Motor neuron (in vitro differentiated cells): ENCODE measurements around the gene KCNS3. TPM values are rescaled to one million over a fixed set of nuclear protein-coding genes. Genes with fewer than 3 reads are reported as not detected.

ENCODE experiments used
- ATAC-seq, 8 experiments: fragments of 200-7000 bp; cut with Tn5 transposase; replicated peaks in 6 of 8; 2 replicates each; pipeline ENCODE4 v1.8.0; 2021; ENCODE audit warnings: mild to moderate bottlenecking in 8 of 8, moderate library complexity in 8 of 8
- H3K27ac ChIP-seq, 2 donors: fragments of 250-450 bp; sonication (Bioruptor Pico); 2 replicates each; pipeline ENCODE4 v1.9.0; 2021; ENCODE audit warnings: antibody characterized with exemption in 2 of 2, mild to moderate bottlenecking in 2 of 2, moderate library complexity in 1 of 2
- H3K4me1 ChIP-seq, 2 donors: fragments of 250-450 bp; sonication (Bioruptor Pico); replicated peaks in 1 of 2; 2 replicates each; pipeline ENCODE4 v1.6.1; 2021; ENCODE audit warnings: antibody characterized with exemption in 2 of 2, mild to moderate bottlenecking in 2 of 2, moderate library complexity in 1 of 2
- H3K4me3 ChIP-seq, 5 donors: fragments of 250-450 bp; sonication (Bioruptor Pico); 2 replicates each; pipeline ENCODE4 v1.9.0; 2021; ENCODE audit warnings: antibody characterized with exemption in 5 of 5, mild to moderate bottlenecking in 5 of 5, moderate library complexity in 4 of 5
- WGBS, 10 experiments: fragments of 450-650 bp; shearing (Covaris generic); methylation state at CpG; one replicate each; pipeline ENCODE4 v1.0.0; 2022; 5-methylcytosine and 5-hydroxymethylcytosine counted together
- in situ Hi-C, 9 experiments: fragments of 400-800 bp; cut with MboI; loops; one replicate each; pipeline ENCODE4 v1.15.0; 2021; ENCODE audit warnings: low sequenced_read_pairs in 9 of 9, low pct_unique_long_range_greater_than_20kb in 2 of 9; ENCODE audit not compliant: unreplicated experiment in 9 of 9
- total RNA-seq, 8 experiments: library from RNA; unstranded; fragments of 300-600 nt; gene quantifications; 2 replicates each; pipeline versions ENCODE4 v1.2.3 to v1.2.4, GENCODE V29; 2022

KCNS3 gene
- total RNA-seq, 8 experiments from 2014 or later, result 0.25 to 2.2 (median 1.3) TPM; not detected in 2

GRCh38 chr2:17853799-17854198, 24.7 kb upstream of the KCNS3 start:
- in situ Hi-C loops, result loop anchor here in 7 of 9 experiments (10.0 to 25.0 kb wide), 4 partner anchors 309 to 534 kb away; no protein-coding TSS in a partner anchor
- H3K27ac ChIP-seq, result no peak overlapping the region
- no peaks in the 10 kb centered on the region for H3K4me1 ChIP-seq
- ATAC-seq, result no peak
- H3K4me3 ChIP-seq, result no peak overlapping the region
- WGBS, 10 experiments, result 29 to 73% (median 48%) methylated on average over 2 to 4 of the region's 4 CpGs

DNA sequence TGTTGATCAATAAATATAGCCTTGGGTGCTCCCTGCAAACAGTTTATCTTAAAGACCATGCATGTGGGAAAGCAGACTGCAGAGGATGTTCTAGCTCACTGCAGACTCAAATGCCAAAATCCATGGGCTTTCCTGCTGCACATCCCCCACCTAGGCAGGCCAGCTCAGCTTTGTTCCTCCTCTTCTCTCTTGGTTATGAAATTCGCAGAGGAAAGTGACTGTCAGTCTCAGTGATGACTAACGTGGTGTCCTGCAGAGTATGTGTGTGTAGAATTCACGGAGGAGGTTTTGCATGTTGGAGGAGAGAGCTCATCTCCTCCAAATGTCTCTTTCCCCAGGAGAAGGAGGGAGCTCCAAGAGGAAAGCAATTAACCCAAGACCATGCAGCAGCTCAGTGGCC, 21.4 kb upstream of the KCNS3 start:
- in situ Hi-C loops, result loop anchor here in 7 of 9 experiments (10.0 to 25.0 kb wide), 4 partner anchors 305 to 530 kb away; no protein-coding TSS in a partner anchor
- no peaks in the 10 kb centered on the region for H3K4me1 ChIP-seq
- peak in 2 of 8 experiments; percentile 36 to 40 for ATAC-seq
- 0% methylated on average over 1 to 2 of the region's 3 CpGs; no CpG with 5 or more reads in 7 of the 10 experiments for WGBS, 10 experiments
- H3K27ac ChIP-seq, result no peak overlapping the region
- H3K4me3 ChIP-seq, result no peak overlapping the region

DNA sequence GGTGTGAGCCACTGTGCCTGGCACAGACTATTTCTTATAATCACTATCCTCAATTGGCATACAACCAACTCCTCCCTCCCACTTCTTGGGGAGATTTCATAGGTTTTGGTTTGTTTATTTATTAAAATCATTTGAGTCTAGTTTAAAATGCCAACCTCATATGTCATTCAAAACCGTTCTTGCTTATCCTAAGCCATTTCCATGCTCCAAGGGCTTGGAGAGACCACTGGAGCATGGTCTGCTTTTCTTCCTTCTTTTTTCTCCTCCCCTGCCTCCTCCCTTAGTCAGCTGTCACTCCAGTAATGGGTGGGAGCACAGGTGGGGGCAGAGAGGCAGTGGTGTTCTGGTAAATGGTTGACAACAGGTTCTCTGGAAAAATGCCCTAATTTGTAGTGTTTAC, 20.4 kb upstream of the KCNS3 start:
- WGBS, 10 experiments, result 14 to 80% (median 50%) methylated on average over 1 of the region's 1 CpG; no CpG with 5 or more reads in 3 of the 10 experiments
- H3K4me3 ChIP-seq, result no peak overlapping the region
- H3K4me1 ChIP-seq, result no peaks in the 10 kb centered on the region
- no peak overlapping the region for H3K27ac ChIP-seq
- in situ Hi-C loops, result loop anchor here in 7 of 9 experiments (10.0 to 25.0 kb wide), 4 partner anchors 304 to 529 kb away; no protein-coding TSS in a partner anchor
- no peak for ATAC-seq

GRCh38 chr2:17863539-17863938, 14.9 kb upstream of the KCNS3 start:
- H3K27ac ChIP-seq, result no peak overlapping the region
- H3K4me1 ChIP-seq, result no peaks in the 10 kb centered on the region
- in situ Hi-C loops, result loop anchor here in 6 of 9 experiments (25.0 kb wide), 3 partner anchors 299 to 524 kb away; no protein-coding TSS in a partner anchor
- 55 to 100% (median 70%) methylated on average over 1 to 4 of the region's 4 CpGs; no CpG with 5 or more reads in 1 of the 10 experiments for WGBS, 10 experiments
- H3K4me3 ChIP-seq, result no peak overlapping the region
- ATAC-seq, result no peak

DNA sequence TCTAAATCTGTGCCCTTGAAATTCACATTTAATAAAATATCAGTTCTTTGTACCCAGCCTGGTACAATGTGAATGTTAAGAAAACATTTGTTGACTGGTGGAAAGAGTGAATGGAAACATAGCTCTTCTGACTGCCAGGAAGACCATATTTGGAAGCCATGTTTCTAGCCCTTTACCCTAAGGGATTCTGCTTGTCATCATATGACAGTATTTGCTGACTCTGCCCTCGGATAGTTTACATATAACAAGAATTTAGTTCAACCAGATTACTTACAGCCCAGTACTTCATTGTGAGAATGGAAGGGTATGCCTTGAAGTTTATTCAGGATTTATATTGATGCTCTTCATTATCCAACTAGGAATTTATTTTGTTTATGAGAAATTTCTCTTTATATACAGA, 13.8 kb upstream of the KCNS3 start:
- H3K27ac ChIP-seq, result no peak overlapping the region
- ATAC-seq, result no peak
- H3K4me3 ChIP-seq, result no peak overlapping the region
- in situ Hi-C loops, result loop anchor here in 6 of 9 experiments (25.0 kb wide), 3 partner anchors 298 to 523 kb away; no protein-coding TSS in a partner anchor
- no peaks in the 10 kb centered on the region for H3K4me1 ChIP-seq
- WGBS, 10 experiments, result 0 to 80% (median 45%) methylated on average over 1 of the region's 1 CpG; no CpG with 5 or more reads in 2 of the 10 experiments

DNA sequence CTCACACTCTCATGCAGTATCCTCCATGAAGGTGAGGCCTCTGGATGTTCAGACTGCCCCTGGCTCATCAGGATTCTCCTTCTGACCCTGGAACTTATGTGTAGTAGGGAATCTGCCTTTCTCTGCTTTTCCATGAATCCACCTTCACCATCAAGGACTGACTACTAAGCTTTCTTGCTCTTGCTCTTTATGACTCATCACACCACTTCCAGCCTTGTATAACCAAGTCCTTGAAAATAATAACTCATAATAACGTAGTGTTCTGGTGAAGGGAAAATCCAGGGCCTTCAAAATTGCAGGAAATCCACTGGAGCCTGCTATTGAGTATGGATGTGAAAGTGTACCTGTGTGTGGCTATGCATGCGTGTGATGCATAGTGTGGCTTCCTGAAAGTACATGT, 11.3 kb upstream of the KCNS3 start:
- H3K4me1 ChIP-seq, result no peaks in the 10 kb centered on the region
- no peak for ATAC-seq
- H3K27ac ChIP-seq, result no peak overlapping the region
- in situ Hi-C loops, result loop anchor here in 6 of 9 experiments (25.0 kb wide), 3 partner anchors 295 to 520 kb away; no protein-coding TSS in a partner anchor
- WGBS, 10 experiments, result 0 to 100% (median 71%) methylated on average over 1 to 2 of the region's 2 CpGs; no CpG with 5 or more reads in 2 of the 10 experiments
- no peak overlapping the region for H3K4me3 ChIP-seq

- no peak overlapping the region for H3K27ac ChIP-seq
- in situ Hi-C loops, result loop anchor here in 6 of 9 experiments (25.0 kb wide), 3 partner anchors 293 to 518 kb away; no protein-coding TSS in a partner anchor
- no peaks in the 10 kb centered on the region for H3K4me1 ChIP-seq
- 14 to 100% (median 80%) methylated on average over 1 to 3 of the region's 5 CpGs; no CpG with 5 or more reads in 3 of the 10 experiments for WGBS, 10 experiments
- peak in 7 of 8 experiments; percentile 21 to 85 (median 75) for ATAC-seq
- H3K4me3 ChIP-seq, result no peak overlapping the region
Measured at GRCh38 chr2:17869128-17869527, 9.3 kb upstream of the KCNS3 start.

DNA sequence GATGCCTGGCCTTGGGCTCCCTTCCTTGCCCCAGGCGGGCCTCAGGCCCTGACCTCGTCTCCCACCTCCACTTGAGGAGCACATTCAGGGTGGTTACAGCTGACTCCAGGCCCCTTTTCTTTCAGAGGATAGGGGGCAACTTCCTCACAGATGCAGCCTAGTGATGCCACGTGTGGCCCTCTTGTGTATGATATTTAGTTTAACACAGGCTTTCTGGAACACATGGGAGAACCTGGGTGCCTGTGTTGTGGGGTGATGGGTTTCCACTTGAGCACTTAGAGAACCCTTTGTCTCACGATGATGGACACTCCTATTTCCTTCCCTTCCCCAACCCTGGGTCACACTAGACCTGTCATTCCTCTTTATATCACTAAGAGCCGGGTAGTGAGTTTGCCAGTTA, 6.8 kb upstream of the KCNS3 start:
- H3K27ac ChIP-seq, result no peak overlapping the region
- in situ Hi-C loops, result loop anchor here in 6 of 9 experiments (25.0 kb wide), 3 partner anchors 291 to 516 kb away; no protein-coding TSS in a partner anchor
- H3K4me3 ChIP-seq, result no peak overlapping the region
- no peak for ATAC-seq
- H3K4me1 ChIP-seq, result no peaks in the 10 kb centered on the region
- 34 to 68% (median 50%) methylated on average over 1 to 2 of the region's 5 CpGs; no CpG with 5 or more reads in 5 of the 10 experiments for WGBS, 10 experiments

DNA sequence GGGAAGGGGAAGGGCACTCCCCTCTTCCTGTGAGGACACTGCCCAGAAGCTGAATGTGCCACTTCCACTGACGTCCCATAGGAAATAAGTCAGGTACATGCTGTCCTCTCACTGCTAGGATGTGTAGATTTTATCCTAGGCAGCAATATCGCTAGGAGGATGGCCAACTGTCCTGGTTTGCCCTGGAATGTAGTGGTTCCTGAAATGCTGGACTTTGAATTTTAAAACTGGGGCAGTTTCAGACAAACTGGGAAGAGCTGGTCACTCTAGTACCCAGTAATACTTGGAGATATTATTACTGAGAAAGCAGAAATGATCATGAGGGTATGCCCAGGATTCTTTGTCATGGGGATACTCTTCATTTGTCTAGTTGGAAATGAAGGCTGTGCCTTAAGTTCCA, 5.4 kb upstream of the KCNS3 start:
- no peaks in the 10 kb centered on the region for H3K4me1 ChIP-seq
- no peak for ATAC-seq
- WGBS, 10 experiments, result 29 to 80% (median 50%) methylated on average over 1 to 2 of the region's 2 CpGs; no CpG with 5 or more reads in 1 of the 10 experiments
- in situ Hi-C loops, result loop anchor here in 6 of 9 experiments (25.0 kb wide), 3 partner anchors 289 to 514 kb away; no protein-coding TSS in a partner anchor
- H3K27ac ChIP-seq, result no peak overlapping the region
- no peak overlapping the region for H3K4me3 ChIP-seq

- Histone ChIP-seq H3K27ac (no peak overlapping the region), H3K4me3 (no peak overlapping the region), H3K4me1 (peaks cover 0 to 5% of the 10 kb centered on the region in 2 donors)
- no peak for ATAC-seq
- WGBS, 10 experiments, result 40 to 93% (median 61%) methylated on average over 1 to 4 of the region's 4 CpGs; no CpG with 5 or more reads in 5 of the 10 experiments
- in situ Hi-C loops, result no loop called here
Measured at GRCh38 chr2:17876590-17876989, 1.9 kb upstream of the KCNS3 start.

- in situ Hi-C loops, result no loop called here
- H3K27ac ChIP-seq, result no peak overlapping the region
- H3K4me3 ChIP-seq, result peak overlapping the region; percentile 45 to 58 (median 50)
- ATAC-seq, result peak; percentile 1 to 6 (median 3)
- peaks cover 0 to 5% of the 10 kb centered on the region in 2 donors for H3K4me1 ChIP-seq
- WGBS, 10 experiments, result 0 to 6% (median 0%) methylated on average over 4 to 11 of the region's 28 CpGs; no CpG with 5 or more reads in 5 of the 10 experiments
Measured at GRCh38 chr2:17877811-17878280, 621 bp upstream of the KCNS3 start.

DNA sequence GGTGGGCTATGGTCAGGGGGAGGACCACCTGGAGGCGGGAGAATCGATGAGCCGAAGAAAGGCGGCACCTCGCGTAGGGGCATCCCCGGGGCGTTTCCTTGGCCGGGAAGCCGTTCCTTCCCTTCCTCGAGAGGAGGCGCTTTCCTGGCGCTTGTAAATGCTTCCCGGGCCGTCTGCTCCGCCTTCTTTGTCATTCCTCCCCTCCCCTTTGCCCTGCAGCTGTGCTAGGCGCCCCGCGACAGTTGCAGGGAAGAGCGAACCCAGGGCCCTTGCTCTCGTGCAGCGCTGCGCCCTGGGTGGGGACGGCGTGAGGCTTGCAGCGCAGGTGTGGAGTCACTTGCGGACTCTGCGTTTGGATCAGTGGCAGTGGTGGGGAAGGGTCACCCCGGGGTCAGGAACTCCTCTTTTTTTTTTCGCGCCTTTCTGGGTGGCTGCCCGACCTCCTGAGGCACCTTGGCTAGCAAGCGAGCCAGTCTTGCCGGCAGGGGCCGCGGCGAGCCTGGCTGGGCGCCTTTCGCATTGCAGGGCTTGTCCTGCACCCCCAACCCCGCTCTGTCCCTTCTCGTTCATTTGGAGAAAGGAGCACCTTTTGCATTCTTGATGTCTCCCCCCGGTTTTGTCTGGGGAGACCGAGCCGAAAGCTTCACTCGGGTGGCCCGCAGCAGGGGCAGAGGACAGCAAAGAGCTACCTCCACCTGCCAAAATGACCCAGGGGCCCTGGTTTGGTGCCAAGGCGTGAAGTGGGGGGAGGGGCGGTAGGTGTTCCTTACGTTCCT, 858 bp downstream of the KCNS3 start:
- Histone ChIP-seq H3K27ac (no peak overlapping the region), H3K4me3 (peak overlapping the region; percentile 45 to 58 (median 50)), H3K4me1 (peaks cover 0 to 5% of the 10 kb centered on the region in 2 donors)
- WGBS, 10 experiments, result 0 to 7% (median 4%) methylated on average over 1 to 8 of the region's 49 CpGs; no CpG with 5 or more reads in 4 of the 10 experiments
- in situ Hi-C loops, result no loop called here
- ATAC-seq, result peak; percentile 64 to 77 (median 74)

DNA sequence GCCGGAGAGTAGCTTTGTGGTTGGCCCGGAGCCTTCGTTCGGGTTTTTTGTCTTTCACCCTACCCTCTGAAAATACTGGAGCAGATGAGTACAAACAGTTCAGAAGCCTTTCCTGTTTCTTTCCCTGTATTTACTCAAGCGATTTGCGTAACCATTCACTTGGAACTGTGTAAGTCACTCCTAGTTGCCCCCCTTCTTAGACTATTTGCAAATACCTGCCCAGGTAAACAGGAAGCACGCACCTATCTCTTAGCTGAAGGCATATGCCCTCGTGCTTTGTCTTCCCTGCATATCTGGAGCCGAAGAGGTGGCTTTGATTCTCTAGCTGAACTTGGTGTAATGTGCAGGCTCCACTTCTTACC, 1.4 kb downstream of the KCNS3 start:
- H3K4me1 ChIP-seq, result peaks cover 0 to 5% of the 10 kb centered on the region in 2 donors
- WGBS, 10 experiments, result 18 to 92% (median 50%) methylated on average over 2 to 6 of the region's 9 CpGs; no CpG with 5 or more reads in 3 of the 10 experiments
- H3K4me3 ChIP-seq, result peak overlapping the region; percentile 45 to 58 (median 50)
- ATAC-seq, result no peak
- in situ Hi-C loops, result no loop called here
- H3K27ac ChIP-seq, result no peak overlapping the region
